Panc1 (cell line): ENCODE results near the gene HMGN4. TPM values are rescaled to one million over a fixed set of nuclear protein-coding genes. Genes with fewer than 3 reads are reported as not detected.
A peak's percentile ranks its signal among the peaks of the same experiment; 100 is the strongest.

Source experiments
- ATAC-seq: fragments of 200-7000 bp; cut with Tn5 transposase; 2 replicates; pipeline ENCODE4 v1.9.1; 2020; ENCODE audit warnings: mild to moderate bottlenecking, moderate library complexity
- BruUV-seq: library from RNA; stranded (reverse); fragments of 400-500 nt; replicated peaks from 2 replicates; lab custom pipeline; 2021; lab: Mats Ljungman, UMichigan
- CTCF ChIA-PET: fragments of 300-600 bp; sonication (Branson Sonifier 250); formaldehyde crosslinking; loops from one replicate; lab custom pipeline; 2022; ENCODE audit warnings: antibody characterized with exemption; lab: Charles Lee
- POLR2A ChIA-PET: fragments of 300-600 bp; sonication (Branson Sonifier 250); formaldehyde crosslinking; loops from one replicate; lab custom pipeline; 2022; ENCODE audit warnings: antibody characterized with exemption; lab: Charles Lee
- DNase-seq: peaks from one replicate; pipeline ENCODE4 v3.0.0-alpha.2; 2010; ENCODE audit warnings: low read depth, low spot score
- H3K27ac ChIP-seq: 2 replicates; pipeline ENCODE4 v1.5.1; 2011; ENCODE audit warnings: mild to moderate bottlenecking, low read length, inconsistent platforms
- H3K27me3 ChIP-seq: fragments of 200-500 bp; sonication (Bioruptor generic); 2 replicates; pipeline ENCODE4 v1.6.0; 2014; ENCODE audit warnings: low read length, inconsistent platforms; ENCODE audit not compliant: control insufficient read depth, insufficient read depth
- H3K36me3 ChIP-seq: fragments of 200-500 bp; sonication (Bioruptor generic); 2 replicates; pipeline ENCODE4 v1.5.1; 2014; ENCODE audit warnings: inconsistent platforms, mild to moderate bottlenecking, low read length, moderate library complexity; ENCODE audit not compliant: control insufficient read depth, insufficient read depth
- H3K4me1 ChIP-seq: 2 replicates; pipeline ENCODE4 v1.5.1; 2011; ENCODE audit warnings: inconsistent platforms, mild to moderate bottlenecking, low read length, moderate library complexity; ENCODE audit not compliant: control insufficient read depth, insufficient read depth
- H3K4me3 ChIP-seq, 2 experiments: 2 replicates each; pipeline ENCODE4 v1.5.1; 2011 to 2012; ENCODE audit warnings: low read depth in 2 of 2, low read length in 2 of 2, mild to moderate bottlenecking in 2 of 2, inconsistent platforms in 1 of 2, moderate library complexity in 1 of 2
- H3K9me3 ChIP-seq: fragments of 200-500 bp; sonication (Bioruptor generic); 2 replicates; pipeline ENCODE4 v1.5.1; 2014; ENCODE audit warnings: low read depth, mild to moderate bottlenecking, inconsistent platforms, low read length, moderate library complexity; ENCODE audit not compliant: control insufficient read depth, insufficient read depth
- CTCF ChIP-seq: fragments of 450-650 bp; IDR thresholded peaks from 2 replicates; pipeline ENCODE4 v1.5.1; 2017; ENCODE audit warnings: mild to moderate bottlenecking
- POLR2AphosphoS5 ChIP-seq: IDR thresholded peaks from 2 replicates; pipeline ENCODE4 v1.6.1; 2012; ENCODE audit warnings: mild to moderate bottlenecking, low read depth, low read length, moderate library complexity
- REST ChIP-seq, 2 experiments: IDR thresholded peaks; 2 replicates each; pipeline ENCODE4 v1.6.1; 2011 to 2012; ENCODE audit warnings: low read depth in 2 of 2, control low read depth in 1 of 2, low read length in 1 of 2, mild to moderate bottlenecking in 1 of 2, moderate library complexity in 1 of 2; ENCODE audit not compliant: insufficient read depth in 1 of 2
- SIN3A ChIP-seq: IDR thresholded peaks from 2 replicates; pipeline ENCODE4 v1.6.1; 2012; ENCODE audit warnings: low read depth, mild to moderate bottlenecking, low read length, moderate library complexity, borderline replicate concordance; ENCODE audit not compliant: insufficient read depth
- TCF7L2 ChIP-seq: IDR thresholded peaks from 2 replicates; pipeline ENCODE4 v1.6.1; 2011; ENCODE audit warnings: mild to moderate bottlenecking, low read depth, low read length, inconsistent platforms
- in situ Hi-C: cut with HindIII; loops from 2 replicates; pipeline ENCODE4 v1.10.0; 2016; ENCODE audit warnings: low sequenced_read_pairs, low pct_unique_long_range_greater_than_20kb
- intact Hi-C: fragments of 100-400 bp; cut with micrococcal nuclease; formaldehyde crosslinking; loops from one replicate; pipeline ENCODE4 v1.10.0; 2022; ENCODE audit not compliant: unreplicated experiment
- total RNA-seq: library from RNA; stranded (reverse); gene quantifications from one replicate; pipeline ENCODE4 v1.2.1, GENCODE V29; 2021; ENCODE audit not compliant: unreplicated experiment

Gene HMGN4
- total RNA-seq, 1 experiment from 2014 or later = 60.5 TPM

- ATAC-seq = peak; percentile 74
- intact Hi-C loops = loop anchor here (2.0 kb wide), 1 partner anchor 14 kb away; no protein-coding TSS in a partner anchor
- in situ Hi-C loops = no loop called here
Measured at GRCh38 chr6:26568601-26569432, 30.7 kb downstream of the HMGN4 start.

More at GRCh38 chr6:26568601-26569432, 30.7 kb downstream of the HMGN4 start:
- Histone ChIP-seq H3K27ac (peak overlapping the region; percentile 63; the same call in 1 of the 2 replicates), H3K27me3 (no peaks in the 10 kb centered on the region), H3K4me1 (peaks cover 9% of the 10 kb centered on the region; the same call in 1 of the 2 replicates), H3K36me3 (no peaks in the 10 kb centered on the region), H3K9me3 (no peaks in the 10 kb centered on the region), H3K4me3 (peak overlapping the region; percentile 69 to 82)
- no TSS peak for BruUV-seq
- CTCF ChIA-PET = interaction anchor here (0.6 to 1.8 kb wide), 8 partner anchors 27 to 382 kb away, joined by 3 to 6 read pairs (median 4); no protein-coding TSS in a partner anchor
- DNase-seq = peak; percentile 99
- TF ChIP-seq SIN3A = 0 out of 2 replicates have a peak, but pooled peaks have one; percentile 27
- TF ChIP-seq TCF7L2 = no peak
- peak; percentile 41; the same call in 1 of the 2 replicates for TF ChIP-seq POLR2AphosphoS5
- TF ChIP-seq CTCF = peak; percentile 82
- no peak for TF ChIP-seq REST (IDR thresholded peaks at IDR 0.05; ENCODE audit: insufficient read depth in 1 of 2, low read depth in 2 of 2, low read length in 1 of 2)
- POLR2A ChIA-PET = interaction anchor here (0.6 kb wide), 1 partner anchor 12 kb away, joined by 8 read pairs; no protein-coding TSS in a partner anchor
